H1 (cell line): ENCODE data around the gene SEC24A. TPM values are rescaled to one million over a fixed set of nuclear protein-coding genes. Genes with fewer than 3 reads are reported as not detected.

Source experiments
- CTCF ChIA-PET: fragments of 300-600 bp; sonication (Branson Sonifier 250); formaldehyde crosslinking; loops from one replicate; lab custom pipeline; 2021; ENCODE audit not compliant: partially characterized antibody; lab: Charles Lee
- POLR2A ChIA-PET: fragments of 300-600 bp; sonication (Branson Sonifier 250); formaldehyde crosslinking; loops from one replicate; lab custom pipeline; 2021; ENCODE audit warnings: inconsistent platforms; ENCODE audit not compliant: partially characterized antibody; lab: Charles Lee
- DNase-seq, 2 experiments: peaks; one replicate each; pipeline versions ENCODE4 v3.0.0 to v3.0.0-alpha.2; 2010 to 2022; ENCODE audit warnings: low spot score in 2 of 2, low read depth in 1 of 2, mixed read lengths in 1 of 2
- FAIRE-seq: peaks from 2 replicates; lab custom pipeline; 2011; peaks lifted over from hg19 to GRCh38; lab: Jason Lieb, UNC
- H2AFZ ChIP-seq: 2 replicates; pipeline ENCODE4 v1.8.1; 2012; ENCODE audit warnings: low read length, inconsistent platforms
- H2AK5ac ChIP-seq: 2 replicates; pipeline ENCODE4 v1.6.1; 2013; ENCODE audit warnings: low read depth, low read length
- H2BK120ac ChIP-seq: replicated peaks from 2 replicates; pipeline ENCODE3; 2013; ENCODE audit warnings: low read depth, low read length, inconsistent platforms
- H2BK12ac ChIP-seq: 2 replicates; pipeline ENCODE4 v1.6.1; 2013; ENCODE audit warnings: low read depth, low read length
- H2BK15ac ChIP-seq: 2 replicates; pipeline ENCODE4 v1.6.1; 2013; ENCODE audit warnings: low read length
- H2BK20ac ChIP-seq: 2 replicates; pipeline ENCODE4 v1.6.1; 2013; ENCODE audit warnings: low read length
- H2BK5ac ChIP-seq: 2 replicates; pipeline ENCODE4 v1.6.1; 2013; ENCODE audit warnings: low read depth, low read length
- H3K14ac ChIP-seq: 2 replicates; pipeline ENCODE4 v1.6.1; 2013; ENCODE audit warnings: inconsistent platforms; ENCODE audit not compliant: insufficient read length
- H3K18ac ChIP-seq: 2 replicates; pipeline ENCODE4 v1.6.1; 2013; ENCODE audit warnings: low read length; ENCODE audit errors: extremely low read depth
- H3K23ac ChIP-seq: 2 replicates; pipeline ENCODE4 v1.6.1; 2013; ENCODE audit warnings: inconsistent platforms; ENCODE audit not compliant: insufficient read length
- H3K23me2 ChIP-seq: 2 replicates; pipeline ENCODE4 v1.6.1; 2013; ENCODE audit warnings: low read depth, low read length
- H3K27ac ChIP-seq: 2 replicates; pipeline ENCODE4 v1.6.1; 2011; ENCODE audit warnings: low read depth, low read length, inconsistent platforms
- H3K27me3 ChIP-seq, 4 experiments: replicated peaks in 1 of 4; 1 replicate in 1 of 4; 2 replicates in 3 of 4; pipeline versions ENCODE4 v1.6.1 to v1.8.1; 2011 to 2013; ENCODE audit warnings: low read length in 3 of 4, mild to moderate bottlenecking in 3 of 4, inconsistent platforms in 2 of 4, mixed read lengths in 2 of 4, moderate library complexity in 1 of 4; ENCODE audit not compliant: control insufficient read depth in 3 of 4, insufficient read depth in 3 of 4; ENCODE audit errors: extremely low read depth in 1 of 4
- H3K36me3 ChIP-seq, 4 experiments: 2 replicates each; pipeline versions ENCODE4 v1.6.1 to v1.8.1; 2011 to 2013; ENCODE audit warnings: mild to moderate bottlenecking in 4 of 4, low read length in 3 of 4, moderate library complexity in 2 of 4, control low read depth in 1 of 4, inconsistent platforms in 1 of 4; ENCODE audit not compliant: insufficient read depth in 4 of 4, control insufficient read depth in 2 of 4
- H3K4ac ChIP-seq: replicated peaks from 2 replicates; pipeline ENCODE3; 2013; ENCODE audit warnings: low read length, low read depth, mixed read lengths, inconsistent platforms; ENCODE audit not compliant: insufficient read length
- H3K4me1 ChIP-seq, 4 experiments: replicated peaks in 1 of 4; 1 replicate in 1 of 4; 2 replicates in 3 of 4; pipeline versions ENCODE4 v1.6.1 to v1.8.1; 2011 to 2013; ENCODE audit warnings: low read length in 3 of 4, inconsistent platforms in 2 of 4, mixed read lengths in 1 of 4; ENCODE audit not compliant: insufficient read depth in 4 of 4, control insufficient read depth in 3 of 4
- H3K4me2 ChIP-seq, 2 experiments: 2 replicates each; pipeline versions ENCODE4 v1.6.1 to v1.8.1; 2011 to 2013; ENCODE audit warnings: low read depth in 2 of 2, low read length in 2 of 2, control low read depth in 1 of 2, inconsistent platforms in 1 of 2, mild to moderate bottlenecking in 1 of 2; ENCODE audit not compliant: insufficient read depth in 1 of 2
- H3K4me3 ChIP-seq, 4 experiments: fragments of 200-600, 300-600 bp in 1 of 4; sonication (generic), shearing (Covaris generic), sonication (Bioruptor Twin) in 1 of 4; 2 replicates each; pipeline versions ENCODE4 v1.5.1 to v1.8.1; 2011 to 2016; ENCODE audit warnings: low read length in 4 of 4, low read depth in 3 of 4, control low read depth in 2 of 4, inconsistent platforms in 2 of 4, mild to moderate bottlenecking in 2 of 4, mixed read lengths in 1 of 4, moderate library complexity in 1 of 4; ENCODE audit not compliant: insufficient read depth in 2 of 4; ENCODE audit errors: extremely low read depth in 1 of 4
- H3K56ac ChIP-seq: replicated peaks from 2 replicates; pipeline ENCODE3; 2013; ENCODE audit warnings: low read depth, mild to moderate bottlenecking, mixed read lengths, low read length, inconsistent platforms; ENCODE audit not compliant: insufficient read length
- H3K79me1 ChIP-seq: 2 replicates; pipeline ENCODE4 v1.6.1; 2013; ENCODE audit warnings: low read depth, low read length, control low read depth
- H3K79me2 ChIP-seq, 2 experiments: 2 replicates each; pipeline versions ENCODE4 v1.6.1 to v1.8.1; 2012 to 2013; ENCODE audit warnings: low read length in 2 of 2, mild to moderate bottlenecking in 2 of 2, inconsistent platforms in 1 of 2; ENCODE audit not compliant: insufficient read depth in 2 of 2, control insufficient read depth in 1 of 2
- H3K9ac ChIP-seq, 4 experiments: replicated peaks in 1 of 4; 1 replicate in 1 of 4; 2 replicates in 3 of 4; pipeline versions ENCODE4 v1.6.1 to v1.8.1; 2011 to 2013; ENCODE audit warnings: low read depth in 3 of 4, low read length in 3 of 4, control low read depth in 2 of 4, mild to moderate bottlenecking in 2 of 4, moderate library complexity in 2 of 4, inconsistent platforms in 1 of 4; ENCODE audit errors: extremely low read depth in 1 of 4
- H3K9me3 ChIP-seq, 2 experiments: 2 replicates each; pipeline versions ENCODE4 v1.6.1 to v1.8.1; 2012 to 2013; ENCODE audit warnings: mild to moderate bottlenecking in 2 of 2, moderate library complexity in 2 of 2, control low read depth in 1 of 2, inconsistent platforms in 1 of 2, low read depth in 1 of 2, low read length in 1 of 2, mixed read lengths in 1 of 2; ENCODE audit not compliant: insufficient read depth in 2 of 2
- H4K20me1 ChIP-seq, 2 experiments: replicated peaks in 1 of 2; 2 replicates each; pipeline versions ENCODE3 to v1.8.1; 2011 to 2013; ENCODE audit warnings: inconsistent platforms in 2 of 2, low read length in 2 of 2, mild to moderate bottlenecking in 1 of 2; ENCODE audit not compliant: insufficient read depth in 2 of 2, control insufficient read depth in 1 of 2
- H4K5ac ChIP-seq: 2 replicates; pipeline ENCODE4 v1.6.1; 2013; ENCODE audit warnings: low read length, low read depth, mixed read lengths, inconsistent platforms; ENCODE audit not compliant: insufficient read length
- H4K8ac ChIP-seq: 2 replicates; pipeline ENCODE4 v1.8.0; 2013; ENCODE audit warnings: mild to moderate bottlenecking, moderate library complexity, low read length, inconsistent platforms; ENCODE audit not compliant: insufficient read depth; ENCODE audit errors: extremely low read depth
- H4K91ac ChIP-seq: replicated peaks from 2 replicates; pipeline ENCODE3; 2013; ENCODE audit warnings: low read length, mixed read lengths, inconsistent platforms; ENCODE audit not compliant: insufficient read length
- CEBPB ChIP-seq: IDR thresholded peaks from 2 replicates; pipeline ENCODE4 v1.6.1; 2012; ENCODE audit warnings: low read depth, low read length
- CTCF ChIP-seq, 3 experiments: IDR thresholded peaks; 1 replicate in 2 of 3; 2 replicates in 1 of 3; pipeline versions ENCODE4 v1.5.1 to v1.6.1; 2011; ENCODE audit warnings: low read length in 3 of 3, mild to moderate bottlenecking in 3 of 3, inconsistent platforms in 2 of 3, low read depth in 1 of 3, moderate library complexity in 1 of 3; ENCODE audit not compliant: insufficient read depth in 1 of 3; ENCODE audit errors: control extremely low read depth in 1 of 3
- HDAC2 ChIP-seq, 2 experiments: fragments of 300-600 bp in 1 of 2; sonication (generic) in 1 of 2; IDR thresholded peaks; 2 replicates each; pipeline ENCODE4 v1.6.1; 2011 to 2012; ENCODE audit warnings: low read depth in 2 of 2, low read length in 2 of 2, mild to moderate bottlenecking in 2 of 2, moderate library complexity in 2 of 2, borderline replicate concordance in 1 of 2, inconsistent platforms in 1 of 2
- KDM5A ChIP-seq: fragments of 200-600 bp; IDR thresholded peaks from 2 replicates; pipeline ENCODE4 v1.7.1; 2012; ENCODE audit warnings: mild to moderate bottlenecking, low read length, inconsistent platforms, mixed read lengths
- MAFK ChIP-seq: IDR thresholded peaks from 2 replicates; pipeline ENCODE4 v1.6.1; 2012; ENCODE audit warnings: low read depth, mild to moderate bottlenecking, improper control_type of control experiment, low read length
- NANOG ChIP-seq: IDR thresholded peaks from 2 replicates; pipeline ENCODE4 v1.6.1; 2011; ENCODE audit warnings: low read length, low read depth, mild to moderate bottlenecking, inconsistent platforms; ENCODE audit not compliant: insufficient read depth, poor library complexity, severe bottlenecking
- PHF8 ChIP-seq: fragments of 200-600 bp; sonication (generic); conservative IDR thresholded peaks from 2 replicates; pipeline ENCODE4 v1.7.1; 2012; ENCODE audit warnings: low read depth, mild to moderate bottlenecking, inconsistent platforms, low read length, moderate library complexity
- RBBP5 ChIP-seq: IDR thresholded peaks from 2 replicates; pipeline ENCODE4 v1.7.1; 2012; ENCODE audit warnings: low read depth, mild to moderate bottlenecking, inconsistent platforms, low read length, moderate library complexity, borderline replicate concordance
- RXRA ChIP-seq: IDR thresholded peaks from 2 replicates; pipeline ENCODE4 v1.6.1; 2011; ENCODE audit warnings: low read depth, mild to moderate bottlenecking, low read length, moderate library complexity; ENCODE audit not compliant: insufficient read depth
- SP2 ChIP-seq: IDR thresholded peaks from 2 replicates; pipeline ENCODE4 v1.6.1; 2012; ENCODE audit warnings: mild to moderate bottlenecking, low read length, inconsistent platforms
- TBP ChIP-seq: IDR thresholded peaks from 2 replicates; pipeline ENCODE4 v1.6.1; 2011; ENCODE audit warnings: low read depth, low read length, improper control_type of control experiment
- WGBS, 2 experiments: shearing (Covaris generic) in 1 of 2; methylation state at CpG; one replicate each; pipeline versions ENCODE4 v1.1.6 to v1.1.7; 2013 to 2015; ENCODE audit warnings: low lambda C conversion rate in 2 of 2, mixed read lengths in 2 of 2, inconsistent platforms in 1 of 2, low coverage in 1 of 2, missing lambda C conversion rate in 1 of 2; ENCODE audit not compliant: insufficient replicate concordance in 2 of 2, insufficient coverage in 1 of 2, insufficient read length in 1 of 2; ENCODE audit errors: extremely low coverage in 1 of 2, missing lambda C conversion rate in 1 of 2; 5-methylcytosine and 5-hydroxymethylcytosine counted together
- polyA plus RNA-seq, 7 experiments: library from polyadenylated mRNA; depleted of rRNA in 3 of 7; stranded (reverse) in 5 of 7; unstranded in 2 of 7; fragments of >200 nt in 5 of 7; fragments of 200-250 nt in 2 of 7; gene quantifications; 1 replicate in 5 of 7; 2 replicates in 1 of 7; 4 replicates in 1 of 7; pipeline versions ENCODE4 v1.2.1 to v1.2.3, GENCODE V29; 2011 to 2013; ENCODE audit warnings: missing spikeins in 2 of 7, mixed read lengths in 2 of 7
- total RNA-seq: library from RNA; stranded (reverse); fragmentation: NEBNext Ultra II Directional; extraction: Animal tissue kit (Norgen Biotek cat#: 25700); gene quantifications from 2 replicates; pipeline ENCODE4 v1.2.1, GENCODE V29; 2021

Gene SEC24A
- total and polyA plus RNA-seq, 2 of the 8 experiments (the other 6 are each of a cell fraction or from before 2014, with no cell fraction given), result 18.8 to 33.7 TPM

- no peaks in the 10 kb centered on the region for H3K27me3 ChIP-seq
- WGBS, 2 experiments, result 95% methylated on average over 4 of the region's 4 CpGs; no CpG with 5 or more reads in 1 of the 2 experiments
- TF ChIP-seq HDAC2 (IDR thresholded peaks at IDR 0.05; ENCODE audit: borderline replicate concordance in 1 of 2, low read depth in 2 of 2, low read length in 2 of 2), result no peak
- no peak for TF ChIP-seq TBP
- TF ChIP-seq CTCF (IDR thresholded peaks at IDR 0.05; ENCODE audit: control extremely low read depth in 1 of 3, insufficient read depth in 1 of 3, low read depth in 1 of 3, low read length in 3 of 3), result no peak
- TF ChIP-seq RXRA, result no peak
- TF ChIP-seq SP2, result no peak
- no peak for TF ChIP-seq CEBPB
- no peak for TF ChIP-seq KDM5A
- no peak for TF ChIP-seq RBBP5
- TF ChIP-seq PHF8, result no peak
- no peak for TF ChIP-seq NANOG
- no peak for TF ChIP-seq MAFK
Measured at GRCh38 chr5:134662971-134663370, 14.4 kb downstream of the SEC24A start.

More at GRCh38 chr5:134662971-134663370, 14.4 kb downstream of the SEC24A start:
- no peak for DNase-seq
- Histone ChIP-seq H3K23me2 (no peaks in the 10 kb centered on the region), H3K18ac (no peak overlapping the region), H2BK20ac (no peak overlapping the region), H4K20me1 (peaks cover 1 to 3% of the 10 kb centered on the region in 2 experiments), H4K8ac (no peak overlapping the region), H3K4me2 (no peak overlapping the region), H3K36me3 (peaks cover 4 to 19% (median 8%) of the 10 kb centered on the region in 4 experiments; a peak in 6 of 8 replicates), H3K23ac (no peak overlapping the region), H2BK120ac (no peak overlapping the region), H3K4me3 (no peak overlapping the region), H4K91ac (no peak overlapping the region), H3K4me1 (no peaks in the 10 kb centered on the region), H2AFZ (no peak overlapping the region), H2BK15ac (no peak overlapping the region), H3K27ac (no peak overlapping the region), H2BK5ac (no peak overlapping the region), H3K14ac (no peak overlapping the region), H3K56ac (no peak overlapping the region), H2BK12ac (no peak overlapping the region), H3K9me3 (no peaks in the 10 kb centered on the region), H3K4ac (no peak overlapping the region), H3K79me1 (peaks cover 3% of the 10 kb centered on the region; the same call in 1 of the 2 replicates), H2AK5ac (no peak overlapping the region), H3K9ac (no peak overlapping the region), H4K5ac (no peak overlapping the region), H3K79me2 (peaks cover 0 to 40% of the 10 kb centered on the region in 2 experiments; a peak in 2 of 4 replicates)
- FAIRE-seq, result no peak
- ChIA-PET CTCF (interaction anchor here (0.6 to 1.6 kb wide), 4 partner anchors 8 to 105 kb away, joined by 3 to 4 read pairs (median 3); no protein-coding TSS in a partner anchor), POLR2A (interaction anchor here (0.6 kb wide), 1 partner anchor 53 kb away, joined by 3 read pairs; no protein-coding TSS in a partner anchor)
